BE2C (cell line): Measurements from ENCODE around the gene BEST3.

ENCODE experiments used
- DNase-seq: peaks from one replicate; pipeline ENCODE4 v3.0.0-alpha.2; 2020
- H3K27me3 ChIP-seq: fragments of 250-450 bp; sonication (Bioruptor Pico); 2 replicates; pipeline ENCODE4 v1.5.1; 2020; ENCODE audit warnings: mild to moderate bottlenecking
- H3K36me3 ChIP-seq: fragments of 250-450 bp; sonication (Bioruptor Pico); 2 replicates; pipeline ENCODE4 v1.5.1; 2020; ENCODE audit warnings: mild to moderate bottlenecking
- H3K4me1 ChIP-seq: fragments of 250-450 bp; sonication (Bioruptor Pico); 2 replicates; pipeline ENCODE4 v1.5.1; 2020
- H3K4me3 ChIP-seq: 2 replicates; pipeline ENCODE4 v1.5.1; 2011; ENCODE audit warnings: low read depth, low read length
- H3K9me3 ChIP-seq: fragments of 250-450 bp; sonication (Bioruptor Pico); 2 replicates; pipeline ENCODE4 v1.5.1; 2020
- TF ChIP-seq, protein P1 (sequence below): IDR thresholded peaks from 2 replicates; pipeline ENCODE4 v1.5.1; 2012; ENCODE audit warnings: mild to moderate bottlenecking, low read depth, low read length

The BEST3 gene

DNA sequence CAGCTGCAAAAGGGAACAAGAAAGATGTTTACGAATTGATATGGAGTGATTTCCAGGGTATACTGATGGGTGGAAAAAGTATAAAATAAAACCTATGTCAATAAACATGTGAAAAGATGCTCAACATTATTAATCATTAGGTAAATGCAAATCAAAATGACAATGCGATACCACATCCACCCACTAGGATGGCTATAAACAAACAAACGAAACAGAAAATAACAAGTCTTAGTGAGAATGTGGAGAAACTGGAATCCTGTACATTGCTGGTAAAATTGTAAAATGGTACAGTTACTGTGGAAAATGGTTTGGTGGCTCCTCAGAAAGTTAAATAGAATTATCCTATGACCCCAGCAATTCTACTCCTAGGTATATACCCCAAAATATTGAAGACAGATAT is 9.5 kb upstream of the BEST3 start:
- no peaks in the 10 kb centered on the region for H3K36me3 ChIP-seq

GRCh38 chr12:69704357-69704756 is 5.3 kb upstream of the BEST3 start:
- no peaks in the 10 kb centered on the region; the same call in 1 of the 2 replicates for H3K27me3 ChIP-seq
- H3K36me3 ChIP-seq: no peaks in the 10 kb centered on the region
- DNase-seq: no peak
- TF ChIP-seq, protein P1, sequence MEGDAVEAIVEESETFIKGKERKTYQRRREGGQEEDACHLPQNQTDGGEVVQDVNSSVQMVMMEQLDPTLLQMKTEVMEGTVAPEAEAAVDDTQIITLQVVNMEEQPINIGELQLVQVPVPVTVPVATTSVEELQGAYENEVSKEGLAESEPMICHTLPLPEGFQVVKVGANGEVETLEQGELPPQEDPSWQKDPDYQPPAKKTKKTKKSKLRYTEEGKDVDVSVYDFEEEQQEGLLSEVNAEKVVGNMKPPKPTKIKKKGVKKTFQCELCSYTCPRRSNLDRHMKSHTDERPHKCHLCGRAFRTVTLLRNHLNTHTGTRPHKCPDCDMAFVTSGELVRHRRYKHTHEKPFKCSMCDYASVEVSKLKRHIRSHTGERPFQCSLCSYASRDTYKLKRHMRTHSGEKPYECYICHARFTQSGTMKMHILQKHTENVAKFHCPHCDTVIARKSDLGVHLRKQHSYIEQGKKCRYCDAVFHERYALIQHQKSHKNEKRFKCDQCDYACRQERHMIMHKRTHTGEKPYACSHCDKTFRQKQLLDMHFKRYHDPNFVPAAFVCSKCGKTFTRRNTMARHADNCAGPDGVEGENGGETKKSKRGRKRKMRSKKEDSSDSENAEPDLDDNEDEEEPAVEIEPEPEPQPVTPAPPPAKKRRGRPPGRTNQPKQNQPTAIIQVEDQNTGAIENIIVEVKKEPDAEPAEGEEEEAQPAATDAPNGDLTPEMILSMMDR: no peak
- H3K9me3 ChIP-seq: no peaks in the 10 kb centered on the region; the same call in 1 of the 2 replicates
- H3K4me3 ChIP-seq: no peak overlapping the region
- H3K4me1 ChIP-seq: no peaks in the 10 kb centered on the region

More for the DNA sequence above, 9.5 kb upstream of the BEST3 start:
- H3K4me3 ChIP-seq: no peak overlapping the region
- DNase-seq: no peak
- no peaks in the 10 kb centered on the region; the same call in 1 of the 2 replicates for H3K9me3 ChIP-seq
- H3K27me3 ChIP-seq: no peaks in the 10 kb centered on the region; the same call in 1 of the 2 replicates
- TF ChIP-seq, protein P1: no peak; the same call in 1 of the 2 replicates
- H3K4me1 ChIP-seq: no peaks in the 10 kb centered on the region

- H3K36me3 ChIP-seq: no peaks in the 10 kb centered on the region
- DNase-seq: no peak
- H3K4me1 ChIP-seq: no peaks in the 10 kb centered on the region
- H3K27me3 ChIP-seq: no peaks in the 10 kb centered on the region; the same call in 1 of the 2 replicates
- no peak overlapping the region for H3K4me3 ChIP-seq
- TF ChIP-seq, protein P1: no peak
- no peaks in the 10 kb centered on the region for H3K9me3 ChIP-seq
These were observed 4.1 kb upstream of the BEST3 start for GRCh38 chr12:69703146-69703642.

- H3K9me3 ChIP-seq: no peaks in the 10 kb centered on the region
- no peaks in the 10 kb centered on the region for H3K4me1 ChIP-seq
- TF ChIP-seq, protein P1: no peak
- no peak for DNase-seq
- no peaks in the 10 kb centered on the region for H3K36me3 ChIP-seq
- peaks cover 5% of the 10 kb centered on the region for H3K27me3 ChIP-seq
- H3K4me3 ChIP-seq: no peak overlapping the region
These were observed 2.7 kb upstream of the BEST3 start for GRCh38 chr12:69701826-69702225.

DNA sequence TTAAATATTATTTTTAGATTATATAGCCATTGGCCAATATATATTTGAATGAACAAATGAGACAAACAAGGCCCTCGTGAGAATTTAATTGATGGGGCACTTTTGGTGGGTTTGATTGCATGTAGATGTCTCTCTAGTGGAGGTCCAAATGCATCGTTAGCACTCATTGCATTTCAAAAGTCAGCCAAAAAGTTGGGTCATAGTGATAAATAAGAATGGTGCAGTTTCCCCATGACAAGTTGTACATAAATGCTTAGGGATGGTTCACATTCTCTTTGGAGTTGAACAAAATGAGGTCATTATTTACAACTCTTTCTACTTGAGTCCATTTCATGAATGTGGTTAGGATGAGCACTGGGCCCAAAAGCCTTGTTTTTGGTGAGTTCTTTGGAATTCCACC is 1.0 kb downstream of the BEST3 start:
- no peak for DNase-seq
- Histone ChIP-seq H3K36me3 (no peaks in the 10 kb centered on the region), H3K4me1 (no peaks in the 10 kb centered on the region), H3K4me3 (no peak overlapping the region), H3K9me3 (no peaks in the 10 kb centered on the region), H3K27me3 (peaks cover 5% of the 10 kb centered on the region; the same call in 1 of the 2 replicates)
- TF ChIP-seq, protein P1: no peak

GRCh38 chr12:69694123-69694522 is 5.0 kb downstream of the BEST3 start:
- no peak for DNase-seq
- Histone ChIP-seq H3K27me3 (peaks cover 5% of the 10 kb centered on the region; the same call in 1 of the 2 replicates), H3K4me1 (peaks cover 4% of the 10 kb centered on the region; the same call in 1 of the 2 replicates), H3K9me3 (no peaks in the 10 kb centered on the region), H3K4me3 (no peak overlapping the region), H3K36me3 (no peaks in the 10 kb centered on the region)
- TF ChIP-seq, protein P1: no peak
